MM.1S (cell line): ENCODE results near the gene CARHSP1.

Source experiments
- EZH2 ChIP-seq: fragments of 300-600 bp; sonication (generic); optimal IDR thresholded peaks from 2 replicates; pipeline ENCODE3; 2017; ENCODE audit warnings: low read depth, mild to moderate bottlenecking, antibody characterized with exemption, low read length, mixed read lengths
- TF ChIP-seq, protein P1 (sequence below): fragments of 300-600 bp; sonication (generic); IDR thresholded peaks from 2 replicates; pipeline ENCODE4 v1.5.1; 2016; ENCODE audit warnings: antibody characterized with exemption, low read length, mixed read lengths

DNA sequence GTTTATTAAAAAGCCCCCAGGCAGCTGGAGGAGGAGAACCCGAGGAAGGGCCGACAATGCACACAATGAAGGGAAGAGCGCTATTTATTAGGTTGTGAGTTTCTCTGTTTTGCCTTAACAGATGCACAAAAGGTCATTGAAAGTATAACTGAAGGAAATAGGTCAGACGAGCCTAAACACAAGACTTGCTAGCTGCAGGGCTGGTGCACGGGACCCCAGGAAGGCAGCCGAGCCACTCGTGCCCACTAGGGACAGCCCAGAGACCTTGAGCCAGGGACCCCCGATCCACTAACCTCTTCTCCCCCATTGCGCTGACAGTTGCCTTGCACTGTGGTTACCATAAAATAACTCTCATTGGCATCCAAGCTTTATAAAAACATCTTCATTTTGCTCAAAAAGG lies 24.6 kb upstream of the CARHSP1 start:
- TF ChIP-seq, protein P1, sequence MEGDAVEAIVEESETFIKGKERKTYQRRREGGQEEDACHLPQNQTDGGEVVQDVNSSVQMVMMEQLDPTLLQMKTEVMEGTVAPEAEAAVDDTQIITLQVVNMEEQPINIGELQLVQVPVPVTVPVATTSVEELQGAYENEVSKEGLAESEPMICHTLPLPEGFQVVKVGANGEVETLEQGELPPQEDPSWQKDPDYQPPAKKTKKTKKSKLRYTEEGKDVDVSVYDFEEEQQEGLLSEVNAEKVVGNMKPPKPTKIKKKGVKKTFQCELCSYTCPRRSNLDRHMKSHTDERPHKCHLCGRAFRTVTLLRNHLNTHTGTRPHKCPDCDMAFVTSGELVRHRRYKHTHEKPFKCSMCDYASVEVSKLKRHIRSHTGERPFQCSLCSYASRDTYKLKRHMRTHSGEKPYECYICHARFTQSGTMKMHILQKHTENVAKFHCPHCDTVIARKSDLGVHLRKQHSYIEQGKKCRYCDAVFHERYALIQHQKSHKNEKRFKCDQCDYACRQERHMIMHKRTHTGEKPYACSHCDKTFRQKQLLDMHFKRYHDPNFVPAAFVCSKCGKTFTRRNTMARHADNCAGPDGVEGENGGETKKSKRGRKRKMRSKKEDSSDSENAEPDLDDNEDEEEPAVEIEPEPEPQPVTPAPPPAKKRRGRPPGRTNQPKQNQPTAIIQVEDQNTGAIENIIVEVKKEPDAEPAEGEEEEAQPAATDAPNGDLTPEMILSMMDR: no peak
- TF ChIP-seq EZH2: no peak
